Endothelial cell (in vitro differentiated cells): Measurements from ENCODE around the gene TPT1. TPM values are rescaled to one million over a fixed set of nuclear protein-coding genes. Genes with fewer than 3 reads are reported as not detected.
"Not testable (repeated sequence)": the region's sequence is repeated elsewhere in the genome, so short reads cannot be mapped to it uniquely, and the experiment has no call there.

Source experiments
- DNase-seq: peaks from one replicate; pipeline ENCODE4 v3.0.0; 2021; ENCODE audit warnings: low spot score
- H3K27ac Mint-ChIP-seq: one replicate; pipeline ENCODE4 v1.8.0; 2021; ENCODE audit warnings: mixed read lengths, inconsistent platforms; ENCODE audit not compliant: unreplicated experiment
- H3K27me3 Mint-ChIP-seq: one replicate; pipeline ENCODE4 v1.8.0; 2021; ENCODE audit warnings: mild to moderate bottlenecking, moderate library complexity, mixed read lengths, inconsistent platforms; ENCODE audit not compliant: unreplicated experiment
- H3K36me3 Mint-ChIP-seq: one replicate; pipeline ENCODE4 v1.8.0; 2021; ENCODE audit warnings: mild to moderate bottlenecking, low read depth, mixed read lengths, inconsistent platforms; ENCODE audit not compliant: unreplicated experiment
- H3K4me1 Mint-ChIP-seq: one replicate; pipeline ENCODE4 v1.8.0; 2021; ENCODE audit warnings: mild to moderate bottlenecking, mixed read lengths, inconsistent platforms; ENCODE audit not compliant: unreplicated experiment
- H3K4me3 Mint-ChIP-seq: one replicate; pipeline ENCODE4 v1.8.0; 2021; ENCODE audit warnings: mild to moderate bottlenecking, mixed read lengths, inconsistent platforms; ENCODE audit not compliant: unreplicated experiment
- H3K9me3 Mint-ChIP-seq: one replicate; pipeline ENCODE4 v1.8.0; 2021; ENCODE audit warnings: mixed read lengths, inconsistent platforms; ENCODE audit not compliant: unreplicated experiment
- CTCF ChIP-seq: fragments of 200-600 bp; sonication (generic); IDR thresholded peaks from one replicate; pipeline ENCODE4 v1.5.0; 2021; ENCODE audit warnings: antibody characterized with exemption; ENCODE audit not compliant: unreplicated experiment
- total RNA-seq: library from RNA; stranded (reverse); fragmentation: NEBNext Ultra II Directional; extraction: Animal tissue kit (Norgen Biotek cat#: 25700); gene quantifications from one replicate; pipeline ENCODE4 v1.2.1, GENCODE V29; 2021; ENCODE audit not compliant: unreplicated experiment

Gene TPT1
- total RNA-seq, 1 donor from 2014 or later: 7,126 TPM

DNA sequence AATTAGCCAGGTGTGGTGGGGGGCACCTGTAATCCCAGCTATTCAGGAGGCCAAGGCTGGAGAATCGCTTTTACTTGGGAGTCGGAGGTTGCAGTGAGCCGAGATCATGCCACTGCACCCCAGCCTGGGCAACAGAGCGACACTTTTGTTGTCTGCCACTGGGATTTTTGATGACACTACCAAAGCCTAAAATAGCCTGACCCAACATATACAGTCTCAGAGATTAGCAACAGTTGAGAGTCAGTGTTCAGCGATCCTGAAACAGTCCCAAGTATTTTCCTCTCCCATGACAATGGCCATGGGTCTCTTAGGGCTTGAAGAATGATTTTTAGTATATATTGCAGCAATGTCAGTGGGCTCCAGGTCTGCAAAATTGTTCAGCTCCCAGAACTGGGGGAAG lies 44.3 kb upstream of the TPT1 start:
- H3K27ac Mint-ChIP-seq: no peak overlapping the region
- no peak for DNase-seq
- no peaks in the 10 kb centered on the region for H3K9me3 Mint-ChIP-seq
- H3K27me3 Mint-ChIP-seq: no peaks in the 10 kb centered on the region
- no peak for TF ChIP-seq CTCF
- no peaks in the 10 kb centered on the region for H3K4me1 Mint-ChIP-seq
- no peak overlapping the region for H3K4me3 Mint-ChIP-seq
- H3K36me3 Mint-ChIP-seq: peaks cover 17% of the 10 kb centered on the region

DNA sequence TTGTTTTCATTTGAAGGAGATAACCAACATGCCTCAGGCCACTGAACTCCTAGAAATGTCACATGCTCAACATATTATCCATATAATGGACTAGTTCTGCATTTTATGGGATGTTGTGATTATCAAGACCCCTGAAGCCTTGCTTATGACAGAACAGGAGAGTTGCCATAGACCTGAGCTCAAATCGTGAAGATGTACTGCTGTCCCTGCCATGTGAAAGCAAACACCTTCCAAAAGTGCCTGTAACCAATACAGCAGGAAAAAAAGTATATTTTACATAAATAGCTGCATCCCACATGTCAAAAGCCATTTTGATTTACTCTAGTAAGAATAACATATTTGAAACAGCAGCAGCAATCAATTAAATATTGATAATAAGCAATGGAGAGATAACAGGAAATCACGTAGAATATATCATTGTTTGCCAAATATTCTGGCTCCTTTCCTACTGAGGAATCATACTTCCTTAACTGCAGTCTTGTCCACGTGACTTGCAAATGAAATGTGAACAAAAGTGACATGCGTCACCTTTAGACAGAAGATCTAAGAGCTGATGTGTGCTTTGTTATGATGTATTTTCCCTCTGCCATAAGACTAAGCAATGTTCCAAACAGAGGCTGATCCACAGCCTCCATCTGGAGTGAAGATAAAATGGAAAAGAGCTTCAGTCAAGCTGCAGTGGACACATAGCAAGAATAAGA lies 43.6 kb upstream of the TPT1 start:
- Mint-ChIP-seq H3K27me3 (no peaks in the 10 kb centered on the region), H3K27ac (no peak overlapping the region), H3K4me3 (peak overlapping the region; percentile 39), H3K4me1 (no peaks in the 10 kb centered on the region), H3K9me3 (no peaks in the 10 kb centered on the region), H3K36me3 (peaks cover 17% of the 10 kb centered on the region)
- no peak for DNase-seq
- no peak for TF ChIP-seq CTCF

- peaks cover 15% of the 10 kb centered on the region for H3K36me3 Mint-ChIP-seq
- not testable (repeated sequence) for DNase-seq, H3K4me3 Mint-ChIP-seq, H3K27me3 Mint-ChIP-seq, H3K27ac Mint-ChIP-seq, H3K4me1 Mint-ChIP-seq, H3K9me3 Mint-ChIP-seq
Measured at GRCh38 chr13:45382739-45383138, 41.8 kb upstream of the TPT1 start.

DNA sequence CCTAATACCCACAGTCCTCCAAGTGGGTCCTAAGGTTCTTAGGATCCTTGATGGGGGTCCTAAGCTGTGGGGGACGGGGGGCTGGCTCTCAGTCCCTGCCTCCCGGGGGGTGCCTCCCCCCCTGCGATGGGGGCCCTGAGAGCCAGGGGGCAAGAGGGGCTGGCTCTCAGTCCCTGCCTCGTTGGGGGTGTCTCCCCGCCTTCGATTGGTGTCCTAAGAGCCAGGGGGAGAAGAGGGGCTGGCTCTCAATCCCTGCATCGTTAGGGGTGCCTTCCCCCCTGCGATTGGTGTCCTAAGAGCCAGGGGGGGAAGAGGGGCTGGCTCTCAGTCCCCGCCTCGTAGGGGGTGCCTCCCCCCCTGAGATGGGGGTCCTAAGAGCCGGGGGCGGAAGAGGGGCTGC lies 40.2 kb upstream of the TPT1 start:
- Mint-ChIP-seq H3K4me3 (no peak overlapping the region), H3K27me3 (no peaks in the 10 kb centered on the region), H3K9me3 (no peaks in the 10 kb centered on the region), H3K4me1 (no peaks in the 10 kb centered on the region), H3K36me3 (peaks cover 6% of the 10 kb centered on the region), H3K27ac (no peak overlapping the region)
- no peak for DNase-seq
- TF ChIP-seq CTCF: no peak

DNA sequence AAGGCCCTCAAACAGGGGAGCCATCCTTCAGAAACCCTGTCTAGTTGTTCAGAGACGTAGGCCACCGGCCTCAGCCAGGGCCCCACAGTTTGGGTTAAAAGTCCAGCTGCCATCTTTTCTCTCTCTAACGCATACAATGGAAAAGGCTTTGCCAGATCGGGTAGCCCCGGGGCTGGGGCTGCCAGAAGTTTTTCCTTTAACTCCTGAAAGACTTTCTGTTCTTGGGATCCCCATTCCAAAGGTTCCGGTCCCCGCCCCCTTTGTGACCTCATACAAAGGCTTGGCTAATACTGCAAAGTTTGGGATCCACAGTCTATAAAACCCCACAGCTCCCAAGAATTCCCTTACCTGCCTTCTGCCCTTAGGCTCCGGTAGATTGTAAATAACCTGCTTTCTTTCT lies 39.7 kb upstream of the TPT1 start:
- not testable (repeated sequence) for H3K27ac Mint-ChIP-seq, DNase-seq, H3K27me3 Mint-ChIP-seq, H3K36me3 Mint-ChIP-seq, H3K9me3 Mint-ChIP-seq, H3K4me1 Mint-ChIP-seq, H3K4me3 Mint-ChIP-seq

DNA sequence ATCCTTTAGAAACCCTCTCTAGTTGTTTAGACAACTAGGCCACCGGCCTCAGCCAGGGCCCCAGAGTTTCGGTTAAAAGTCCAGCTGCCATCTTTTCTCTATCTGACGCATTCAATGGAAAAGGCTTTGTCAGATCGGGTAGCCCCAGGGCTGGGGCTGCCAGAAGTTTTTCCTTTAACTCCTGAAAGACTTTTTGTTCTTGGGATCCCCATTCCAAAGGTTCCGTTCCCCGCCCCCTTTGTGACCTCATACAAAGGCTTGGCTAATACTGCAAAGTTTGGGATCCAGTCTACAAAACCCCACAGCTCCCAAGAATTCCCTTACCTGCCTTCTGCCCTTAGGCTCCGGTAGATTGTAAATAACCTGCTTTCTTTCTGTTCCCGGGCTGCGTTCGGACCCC lies 38.5 kb upstream of the TPT1 start:
- not testable (repeated sequence) for H3K4me1 Mint-ChIP-seq, H3K27ac Mint-ChIP-seq, DNase-seq, H3K4me3 Mint-ChIP-seq, H3K9me3 Mint-ChIP-seq, H3K36me3 Mint-ChIP-seq, H3K27me3 Mint-ChIP-seq

DNA sequence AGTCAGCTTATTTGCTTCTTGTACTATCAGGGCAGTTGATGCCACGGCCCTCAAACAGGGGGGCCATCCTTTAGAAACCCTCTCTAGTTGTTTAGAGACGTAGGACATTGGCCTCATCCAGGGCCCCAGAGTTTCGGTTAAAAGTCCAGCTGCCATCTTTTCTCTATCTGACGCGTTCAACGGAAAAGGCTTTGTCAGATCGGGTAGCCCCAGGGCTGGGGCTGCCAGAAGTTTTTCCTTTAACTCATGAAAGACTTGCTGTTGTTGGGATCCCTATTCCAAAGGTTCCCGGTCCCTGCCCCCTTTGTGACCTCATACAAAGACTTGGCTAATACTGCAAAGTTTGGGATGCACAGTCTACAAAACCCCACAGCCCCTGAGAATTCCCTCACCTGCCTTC lies 37.8 kb upstream of the TPT1 start:
- DNase-seq, H3K4me1 Mint-ChIP-seq, H3K27me3 Mint-ChIP-seq, H3K4me3 Mint-ChIP-seq, H3K36me3 Mint-ChIP-seq, H3K9me3 Mint-ChIP-seq, H3K27ac Mint-ChIP-seq: not testable (repeated sequence)

GRCh38 chr13:45377314-45377713 lies 36.3 kb upstream of the TPT1 start:
- H3K4me1 Mint-ChIP-seq: peaks cover 14% of the 10 kb centered on the region
- not testable (repeated sequence) for H3K27ac Mint-ChIP-seq, H3K27me3 Mint-ChIP-seq, H3K9me3 Mint-ChIP-seq, H3K4me3 Mint-ChIP-seq, H3K36me3 Mint-ChIP-seq, DNase-seq

GRCh38 chr13:45376651-45377050 lies 35.7 kb upstream of the TPT1 start:
- not testable (repeated sequence) for H3K27ac Mint-ChIP-seq, DNase-seq, H3K4me3 Mint-ChIP-seq, H3K27me3 Mint-ChIP-seq, H3K36me3 Mint-ChIP-seq, H3K9me3 Mint-ChIP-seq
- H3K4me1 Mint-ChIP-seq: peaks cover 20% of the 10 kb centered on the region
